T47D (cell line): ENCODE data around the gene PNMA6A.
"Not testable (repeated sequence)": the region's sequence is repeated elsewhere in the genome, so short reads cannot be mapped to it uniquely, and the experiment has no call there.

Experiments used
- DNase-seq, 2 experiments: peaks; one replicate each; pipeline versions ENCODE4 v3.0.0 to v3.0.0-alpha.2; 2011 to 2012; ENCODE audit warnings: low read depth in 1 of 2, low spot score in 1 of 2
- in situ Hi-C: cut with HindIII; loops from 2 replicates; pipeline ENCODE4 v1.10.0; 2016; ENCODE audit warnings: low sequenced_read_pairs, low pct_unique_long_range_greater_than_20kb

PNMA6A gene

GRCh38 chrX:153117754-153118153, 45.5 kb downstream of the PNMA6A start:
- DNase-seq, in situ Hi-C loops: not testable (repeated sequence)

- in situ Hi-C loops, DNase-seq: not testable (repeated sequence)
Observed at GRCh38 chrX:153120230-153120629, 48.0 kb downstream of the PNMA6A start.

- DNase-seq, in situ Hi-C loops: not testable (repeated sequence)
Observed at GRCh38 chrX:153123468-153123867, 51.2 kb downstream of the PNMA6A start.
